ENCODE results near the gene GPRC5A.

Gene GPRC5A

DNA sequence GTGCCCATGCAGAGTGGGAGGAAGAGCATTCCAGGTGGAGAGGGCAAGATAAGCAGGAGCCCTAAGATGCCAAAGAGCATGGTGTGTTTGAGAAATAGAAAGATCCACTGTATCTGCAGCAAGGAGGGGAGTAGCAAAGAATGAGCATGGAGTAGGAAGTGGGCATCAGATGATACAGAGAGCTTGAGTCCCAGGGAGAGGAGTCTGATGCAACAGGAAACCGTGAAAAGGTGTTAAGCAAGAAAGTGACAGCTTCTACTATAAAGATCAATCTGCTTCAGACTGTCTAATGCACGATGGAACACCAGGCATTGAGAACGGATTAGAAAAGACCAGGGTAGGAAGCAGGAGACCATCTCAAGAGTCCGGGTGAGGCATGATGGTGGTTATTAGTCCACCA, 72.9 kb downstream of the GPRC5A start:
- Mint-ChIP-seq H3K4me3 (no peak overlapping the region), H3K27me3 (no peaks in the 10 kb centered on the region), H3K36me3 (peaks cover 6% of the 10 kb centered on the region), H3K27ac (no peak overlapping the region), H3K4me1 (no peaks in the 10 kb centered on the region), H3K9me3 (no peaks in the 10 kb centered on the region)
- no peak for ATAC-seq

DNA sequence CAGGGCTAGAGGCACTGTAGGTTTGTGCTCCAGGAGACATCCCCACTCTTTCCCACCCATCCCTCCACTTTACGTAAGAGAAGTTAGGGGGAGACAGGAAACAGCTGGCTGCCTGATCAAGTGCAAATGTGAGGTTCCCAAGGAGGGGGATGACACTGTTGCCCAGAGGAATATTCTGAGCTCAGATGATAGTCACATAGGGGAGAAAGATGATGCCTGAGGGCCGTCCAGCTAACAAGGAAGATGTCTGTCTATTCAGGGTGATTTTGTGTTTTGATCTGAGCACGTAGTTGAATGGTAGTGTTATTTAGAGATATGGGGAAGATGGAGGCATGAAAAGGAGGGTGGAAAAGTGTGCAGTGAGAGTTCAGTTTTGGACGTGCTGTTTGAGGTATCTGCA, 74.5 kb downstream of the GPRC5A start:
- ATAC-seq: no peak
- no peaks in the 10 kb centered on the region for H3K4me1 Mint-ChIP-seq
- H3K4me3 Mint-ChIP-seq: no peak overlapping the region
- no peaks in the 10 kb centered on the region for H3K27me3 Mint-ChIP-seq
- no peak overlapping the region for H3K27ac Mint-ChIP-seq
- H3K9me3 Mint-ChIP-seq: no peaks in the 10 kb centered on the region
- H3K36me3 Mint-ChIP-seq: peaks cover 6% of the 10 kb centered on the region
